Neutrophil (primary cell): ENCODE results near the gene SLC25A3.
"Not testable (repeated sequence)": the region's sequence is repeated elsewhere in the genome, so short reads cannot be mapped to it uniquely, and the experiment has no call there.

ENCODE experiments used
- H3K27ac ChIP-seq: fragments of 200-600 bp; sonication (generic); 2 replicates; pipeline ENCODE4 v1.5.1; 2016; ENCODE audit warnings: mild to moderate bottlenecking, moderate library complexity
- H3K27me3 ChIP-seq: fragments of 200-600 bp; sonication (generic); 2 replicates; pipeline ENCODE4 v1.6.0; 2016; ENCODE audit warnings: mild to moderate bottlenecking
- H3K36me3 ChIP-seq: fragments of 200-600 bp; sonication (generic); 2 replicates; pipeline ENCODE4 v1.5.1; 2017
- H3K4me1 ChIP-seq, 2 experiments: fragments of 200-600 bp in 1 of 2; sonication (generic) in 1 of 2; 1 replicate in 1 of 2; 2 replicates in 1 of 2; pipeline versions ENCODE4 v1.5.1 to v1.6.1; 2013 to 2016; ENCODE audit warnings: low read depth in 1 of 2, low read length in 1 of 2, mild to moderate bottlenecking in 1 of 2, moderate library complexity in 1 of 2; ENCODE audit not compliant: control insufficient read depth in 1 of 2, insufficient read depth in 1 of 2
- H3K4me3 ChIP-seq, 2 experiments: fragments of 200-600 bp in 1 of 2; sonication (generic) in 1 of 2; 1 replicate in 1 of 2; 2 replicates in 1 of 2; pipeline ENCODE4 v1.5.1; 2013 to 2016; ENCODE audit warnings: low read depth in 1 of 2, low read length in 1 of 2, mild to moderate bottlenecking in 1 of 2, moderate library complexity in 1 of 2
- H3K9me3 ChIP-seq: fragments of 200-600 bp; sonication (generic); 2 replicates; pipeline ENCODE4 v1.5.1; 2016
- TF ChIP-seq, protein P1 (sequence below): fragments of 200-600 bp; sonication (generic); IDR thresholded peaks from 2 replicates; pipeline ENCODE4 v1.5.1; 2016; ENCODE audit warnings: antibody characterized with exemption

The SLC25A3 gene

DNA sequence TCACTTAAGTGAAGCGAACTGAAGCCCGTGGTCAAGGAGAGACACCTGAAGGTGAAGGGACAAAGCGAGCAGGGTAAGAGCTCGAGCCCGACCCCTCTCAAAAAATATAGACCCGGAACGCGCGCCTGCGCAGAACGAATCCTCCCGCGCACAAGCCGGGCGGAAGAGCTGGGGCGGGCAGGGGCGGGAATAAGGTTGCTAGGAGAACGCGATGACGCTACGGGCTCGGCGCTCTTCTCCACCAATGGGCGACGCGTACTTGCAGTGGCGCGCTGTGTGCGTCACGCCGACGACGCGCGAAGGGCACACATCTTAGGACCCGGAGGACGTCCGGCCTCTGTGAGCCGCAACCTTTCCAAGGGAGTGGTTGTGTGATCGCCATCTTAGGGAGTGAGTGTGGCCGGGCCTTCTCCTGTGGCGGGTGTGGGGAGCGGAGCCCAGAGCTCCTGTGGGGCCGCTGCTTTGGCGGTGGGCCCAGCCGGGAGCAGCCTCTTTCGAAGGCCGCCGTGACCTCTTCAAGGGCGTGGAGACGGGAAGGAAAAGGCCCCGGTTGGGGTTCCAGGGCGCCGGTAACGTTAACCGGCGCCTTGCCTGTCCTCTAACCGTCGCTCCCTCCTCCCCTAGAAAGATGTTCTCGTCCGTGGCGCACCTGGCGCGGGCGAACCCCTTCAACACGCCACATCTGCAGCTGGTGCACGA lies at the start of gene SLC25A3:
Gene SLC25A3 (plus strand): TSS at position 336 of the 699 bp plus-strand sequence. CDS start 293 bp downstream, at position 629.
- no peaks in the 10 kb centered on the region for H3K27me3 ChIP-seq
- peak within 1 kb of the TSS; percentile 95 for H3K27ac ChIP-seq
- peaks cover 22 to 25% of the 10 kb centered on the region in 2 experiments for H3K4me1 ChIP-seq
- H3K4me3 ChIP-seq = peak within 1 kb of the TSS; percentile 80 to 95
- peaks cover 28% of the 10 kb centered on the region for H3K36me3 ChIP-seq
- no peaks in the 10 kb centered on the region for H3K9me3 ChIP-seq
- TF ChIP-seq, protein P1, sequence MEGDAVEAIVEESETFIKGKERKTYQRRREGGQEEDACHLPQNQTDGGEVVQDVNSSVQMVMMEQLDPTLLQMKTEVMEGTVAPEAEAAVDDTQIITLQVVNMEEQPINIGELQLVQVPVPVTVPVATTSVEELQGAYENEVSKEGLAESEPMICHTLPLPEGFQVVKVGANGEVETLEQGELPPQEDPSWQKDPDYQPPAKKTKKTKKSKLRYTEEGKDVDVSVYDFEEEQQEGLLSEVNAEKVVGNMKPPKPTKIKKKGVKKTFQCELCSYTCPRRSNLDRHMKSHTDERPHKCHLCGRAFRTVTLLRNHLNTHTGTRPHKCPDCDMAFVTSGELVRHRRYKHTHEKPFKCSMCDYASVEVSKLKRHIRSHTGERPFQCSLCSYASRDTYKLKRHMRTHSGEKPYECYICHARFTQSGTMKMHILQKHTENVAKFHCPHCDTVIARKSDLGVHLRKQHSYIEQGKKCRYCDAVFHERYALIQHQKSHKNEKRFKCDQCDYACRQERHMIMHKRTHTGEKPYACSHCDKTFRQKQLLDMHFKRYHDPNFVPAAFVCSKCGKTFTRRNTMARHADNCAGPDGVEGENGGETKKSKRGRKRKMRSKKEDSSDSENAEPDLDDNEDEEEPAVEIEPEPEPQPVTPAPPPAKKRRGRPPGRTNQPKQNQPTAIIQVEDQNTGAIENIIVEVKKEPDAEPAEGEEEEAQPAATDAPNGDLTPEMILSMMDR = peak; percentile 20

DNA sequence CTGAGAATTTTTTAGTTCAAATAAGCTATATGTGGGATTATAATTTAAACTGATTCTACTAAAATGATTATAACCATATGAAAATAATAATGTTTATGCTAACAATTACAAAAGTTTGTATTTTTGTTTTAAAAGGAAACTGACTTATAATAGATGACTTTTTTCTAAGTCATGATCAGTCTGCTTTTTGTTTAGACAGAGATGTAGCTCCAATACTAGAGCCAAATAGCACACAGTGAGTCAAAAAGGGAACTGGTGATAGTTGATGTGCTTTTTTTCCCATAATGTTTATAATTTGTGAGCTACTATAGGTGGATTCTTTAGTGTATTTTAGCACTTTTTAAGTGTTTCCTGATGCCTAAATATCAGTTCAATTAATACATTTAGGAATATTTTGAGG lies 49.8 kb upstream of the SLC25A3 start:
- H3K27ac ChIP-seq = no peak overlapping the region
- peaks cover 48% of the 10 kb centered on the region for H3K36me3 ChIP-seq
- no peaks in the 10 kb centered on the region for H3K4me1 ChIP-seq
- H3K27me3 ChIP-seq = no peaks in the 10 kb centered on the region
- TF ChIP-seq, protein P1 = no peak
- H3K4me3 ChIP-seq = no peak overlapping the region
- no peaks in the 10 kb centered on the region for H3K9me3 ChIP-seq

DNA sequence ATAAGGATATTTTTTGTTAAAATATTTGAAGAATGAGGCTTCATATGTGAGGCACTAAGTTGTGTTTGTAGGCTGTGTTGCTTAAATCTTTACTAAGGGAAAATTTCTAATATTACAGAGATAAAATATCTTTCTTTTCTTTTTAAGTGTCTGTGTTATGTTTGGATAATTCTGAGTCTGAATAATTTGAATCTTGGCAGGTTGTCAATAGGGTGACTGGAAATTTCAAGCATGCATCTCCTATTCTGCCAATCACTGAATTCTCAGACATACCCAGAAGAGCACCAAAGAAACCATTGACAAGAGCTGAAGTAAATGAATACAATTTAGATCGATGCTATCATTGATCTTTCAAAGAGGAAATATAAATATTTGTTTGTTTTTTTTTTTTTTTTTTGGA lies 48.7 kb upstream of the SLC25A3 start:
- Histone ChIP-seq H3K9me3 (no peaks in the 10 kb centered on the region), H3K27ac (no peak overlapping the region), H3K27me3 (no peaks in the 10 kb centered on the region), H3K4me3 (no peak overlapping the region), H3K36me3 (peaks cover 54% of the 10 kb centered on the region), H3K4me1 (no peaks in the 10 kb centered on the region)
- TF ChIP-seq, protein P1 = no peak

DNA sequence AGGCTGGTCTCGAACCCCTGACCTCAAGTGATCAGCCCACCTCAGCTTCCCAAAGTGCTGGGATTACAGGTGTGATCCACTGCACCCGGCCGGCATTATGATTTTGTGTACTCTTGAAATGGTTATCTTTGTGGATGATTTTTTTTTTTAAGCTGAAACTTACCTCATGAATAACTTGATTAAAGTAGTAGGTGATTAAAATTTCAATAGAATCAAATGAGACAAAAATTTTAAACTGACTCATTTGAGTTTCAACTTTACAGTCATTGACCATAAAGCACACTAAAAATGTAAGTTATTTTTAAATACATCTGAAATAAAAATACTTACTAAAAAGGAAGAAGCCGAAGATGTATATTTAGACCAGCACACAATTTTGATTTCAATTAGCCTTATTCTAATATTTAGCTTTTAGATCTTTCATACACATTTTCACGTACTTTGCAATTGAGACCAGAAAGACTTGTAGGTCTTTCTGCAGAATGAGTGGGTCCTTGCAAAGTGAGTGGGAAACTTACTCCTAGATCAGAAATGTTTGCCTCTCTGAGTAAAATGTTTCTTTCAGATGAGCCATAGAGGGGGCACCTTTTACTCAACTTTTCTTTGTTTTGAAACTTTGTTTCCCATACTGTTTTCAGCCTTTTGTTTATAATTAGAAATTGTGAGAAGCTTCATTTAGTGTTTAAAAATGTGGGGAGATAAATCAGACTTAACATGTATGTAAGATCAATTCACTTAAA lies 43.9 kb upstream of the SLC25A3 start:
- peaks cover 41% of the 10 kb centered on the region for H3K36me3 ChIP-seq
- H3K4me1 ChIP-seq = no peaks in the 10 kb centered on the region
- H3K27me3 ChIP-seq = no peaks in the 10 kb centered on the region
- no peak overlapping the region for H3K27ac ChIP-seq
- TF ChIP-seq, protein P1 = no peak
- no peak overlapping the region for H3K4me3 ChIP-seq
- no peaks in the 10 kb centered on the region for H3K9me3 ChIP-seq

DNA sequence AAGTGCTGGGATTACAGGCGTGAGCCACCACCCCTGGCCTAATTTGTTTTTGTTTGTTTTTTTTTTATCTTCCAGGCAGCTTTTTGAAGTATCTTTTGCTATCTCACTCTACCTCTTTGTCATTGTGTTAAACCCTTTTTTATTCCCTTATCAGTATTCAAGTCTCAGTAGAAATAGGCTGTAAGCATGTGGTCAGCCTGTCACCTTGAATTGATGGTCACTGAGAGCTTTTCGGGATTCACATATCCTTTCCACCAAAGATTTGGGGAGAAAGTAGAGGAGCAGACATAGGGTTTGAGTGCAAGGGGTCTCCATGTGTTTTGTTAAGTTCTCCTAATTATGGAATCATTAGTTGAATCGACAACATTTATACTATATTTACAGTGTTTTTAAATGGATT lies 41.7 kb upstream of the SLC25A3 start:
- H3K36me3 ChIP-seq = peaks cover 32% of the 10 kb centered on the region
- TF ChIP-seq, protein P1 = no peak

DNA sequence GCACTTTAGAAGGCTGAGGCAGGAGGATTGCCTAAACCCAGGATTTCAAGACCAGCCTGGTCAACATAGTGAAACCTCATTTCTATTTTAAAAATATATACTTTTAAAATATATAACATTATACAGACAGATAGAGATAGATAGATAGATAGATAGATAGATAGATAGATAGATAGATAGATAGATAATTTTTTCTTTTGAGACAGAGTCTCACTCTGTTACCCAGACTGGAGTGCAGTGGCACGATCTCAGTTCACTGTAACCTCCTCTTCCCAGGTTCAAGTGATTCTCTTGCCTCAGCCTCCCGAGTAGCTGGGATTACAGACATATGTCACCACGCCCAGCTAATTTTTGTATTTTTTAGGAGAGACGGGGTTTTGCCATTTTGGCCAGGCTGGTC lies 35.4 kb upstream of the SLC25A3 start:
- H3K27me3 ChIP-seq, H3K4me3 ChIP-seq, H3K27ac ChIP-seq, H3K36me3 ChIP-seq, H3K9me3 ChIP-seq, H3K4me1 ChIP-seq: not testable (repeated sequence)

More for the DNA sequence above, 41.7 kb upstream of the SLC25A3 start:
- Histone ChIP-seq H3K27ac (no peak overlapping the region), H3K9me3 (no peaks in the 10 kb centered on the region), H3K27me3 (no peaks in the 10 kb centered on the region), H3K4me3 (no peak overlapping the region), H3K4me1 (no peaks in the 10 kb centered on the region)
